Stomach smooth muscle (tissue), 2 donors: ENCODE measurements around the gene LSP1.

Source experiments
- H3K27ac ChIP-seq: one replicate; pipeline ENCODE4 v1.7.0; 2013; ENCODE audit warnings: mild to moderate bottlenecking, low read length, inconsistent platforms
- H3K27me3 ChIP-seq, 2 donors: one replicate each; pipeline ENCODE4 v1.7.0; 2013; ENCODE audit warnings: low read length in 2 of 2; ENCODE audit not compliant: insufficient read depth in 2 of 2, control insufficient read depth in 1 of 2
- H3K36me3 ChIP-seq, 2 donors: one replicate each; pipeline ENCODE4 v1.7.0; 2013; ENCODE audit warnings: low read length in 2 of 2; ENCODE audit not compliant: control insufficient read depth in 2 of 2, insufficient read depth in 2 of 2
- H3K4me1 ChIP-seq: one replicate; pipeline ENCODE4 v1.7.0; 2013; ENCODE audit warnings: low read length; ENCODE audit not compliant: control insufficient read depth, insufficient read depth
- H3K4me3 ChIP-seq, 2 donors: one replicate each; pipeline ENCODE4 v1.7.0; 2013; ENCODE audit warnings: low read length in 2 of 2
- H3K9ac ChIP-seq, 2 donors: one replicate each; pipeline ENCODE4 v1.7.0; 2013; ENCODE audit warnings: low read length in 2 of 2, mild to moderate bottlenecking in 1 of 2
- H3K9me3 ChIP-seq, 2 donors: one replicate each; pipeline ENCODE4 v1.7.0; 2013; ENCODE audit warnings: low read length in 2 of 2; ENCODE audit not compliant: control insufficient read depth in 2 of 2
- donor health status: healthy.
- donor health status: Pancreatic carcinoma.

Gene LSP1

DNA sequence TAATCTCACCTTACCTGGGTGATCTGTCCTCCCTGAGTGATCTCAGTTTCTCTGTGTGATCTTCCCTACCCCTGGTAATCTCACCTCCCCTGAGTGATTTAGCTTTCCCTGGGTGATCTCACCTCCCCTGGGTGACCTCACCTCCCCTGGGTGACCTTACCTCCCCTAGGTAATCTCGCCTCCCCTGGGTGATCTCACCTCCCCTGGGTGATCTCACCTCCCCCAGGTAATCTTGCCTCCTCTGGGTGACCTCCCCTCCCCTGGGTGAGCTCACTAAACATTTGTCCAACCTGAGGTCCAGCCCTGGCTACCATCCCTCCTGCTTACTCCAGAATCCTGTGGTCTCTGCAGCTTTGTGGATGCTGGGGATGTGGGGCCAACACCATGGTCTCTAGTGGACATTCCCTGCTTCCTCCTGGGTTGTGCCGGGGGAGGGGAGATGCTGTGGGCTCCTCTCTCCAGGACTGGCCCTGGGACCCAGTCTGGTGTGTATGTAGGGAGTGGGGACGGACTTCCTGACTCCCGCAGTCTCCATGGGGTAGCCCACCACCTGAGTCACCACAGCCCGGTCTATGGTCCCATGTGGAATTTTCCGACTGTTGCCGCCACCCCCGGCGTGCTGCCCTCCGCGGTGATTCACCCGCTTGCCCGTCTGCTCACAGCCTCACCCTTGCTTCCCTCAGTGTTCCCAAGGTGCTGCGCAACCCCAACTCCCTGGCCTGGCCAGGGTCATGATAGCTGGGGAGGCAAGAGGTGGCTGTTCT is 9.9 kb downstream of the LSP1 start:
- peaks cover 40% of the 10 kb centered on the region for H3K4me1 ChIP-seq
- no peaks in the 10 kb centered on the region for H3K36me3 ChIP-seq
- peak overlapping the region in 1 of 2 donors; percentile 71 for H3K4me3 ChIP-seq
- H3K27ac ChIP-seq, result peak overlapping the region; percentile 83
- H3K27me3 ChIP-seq, result no peaks in the 10 kb centered on the region
- H3K9ac ChIP-seq, result no peak overlapping the region
- H3K9me3 ChIP-seq, result no peaks in the 10 kb centered on the region

DNA sequence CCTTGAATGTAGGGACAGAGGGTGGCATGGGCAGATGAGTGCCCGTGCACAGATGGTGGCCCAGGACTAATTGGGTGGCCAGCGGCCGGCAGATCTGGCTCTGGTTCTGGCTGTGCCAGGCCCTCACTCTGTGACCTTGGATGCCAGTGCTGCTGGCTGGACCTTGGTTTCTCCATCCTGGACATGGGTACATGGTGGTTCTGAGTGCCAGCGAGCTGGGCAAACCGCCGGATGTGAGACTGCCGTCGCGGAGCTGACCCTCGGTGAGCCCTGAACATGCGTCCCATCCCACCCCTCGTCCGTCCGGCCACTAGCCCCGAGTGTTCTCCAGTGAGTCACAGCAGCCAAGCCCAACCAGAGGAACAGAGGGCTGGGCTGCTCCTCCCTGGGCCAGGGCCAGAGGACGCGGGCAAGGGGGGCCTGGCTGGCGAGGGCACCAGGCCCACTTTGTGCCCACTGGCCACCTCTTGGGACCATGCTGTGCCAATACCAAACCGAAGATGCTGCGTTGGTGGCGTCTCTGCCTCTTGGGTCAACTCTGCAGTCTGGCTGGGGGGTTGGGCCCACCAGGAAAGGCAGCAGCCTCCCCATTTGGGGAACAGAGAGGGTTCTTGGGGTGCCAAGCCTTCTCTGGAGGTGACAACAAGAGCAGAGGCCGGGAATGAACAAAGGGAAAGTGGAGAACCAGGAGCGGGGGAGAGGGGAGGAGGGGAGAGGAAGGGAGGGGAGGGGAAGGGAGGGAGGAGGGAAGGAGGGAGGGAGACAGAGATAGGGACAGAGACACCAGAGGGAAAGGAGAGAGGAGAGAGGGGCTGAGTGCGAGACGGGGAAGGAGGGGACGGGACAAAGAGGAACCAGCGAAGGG is 10.7 kb downstream of the LSP1 start:
- H3K27me3 ChIP-seq, result no peaks in the 10 kb centered on the region
- H3K4me1 ChIP-seq, result peaks cover 42% of the 10 kb centered on the region
- H3K9me3 ChIP-seq, result no peaks in the 10 kb centered on the region
- peak overlapping the region; percentile 62 to 71 for H3K4me3 ChIP-seq
- peak overlapping the region; percentile 58 to 83 for H3K9ac ChIP-seq
- no peaks in the 10 kb centered on the region for H3K36me3 ChIP-seq
- H3K27ac ChIP-seq, result peak overlapping the region; percentile 83

DNA sequence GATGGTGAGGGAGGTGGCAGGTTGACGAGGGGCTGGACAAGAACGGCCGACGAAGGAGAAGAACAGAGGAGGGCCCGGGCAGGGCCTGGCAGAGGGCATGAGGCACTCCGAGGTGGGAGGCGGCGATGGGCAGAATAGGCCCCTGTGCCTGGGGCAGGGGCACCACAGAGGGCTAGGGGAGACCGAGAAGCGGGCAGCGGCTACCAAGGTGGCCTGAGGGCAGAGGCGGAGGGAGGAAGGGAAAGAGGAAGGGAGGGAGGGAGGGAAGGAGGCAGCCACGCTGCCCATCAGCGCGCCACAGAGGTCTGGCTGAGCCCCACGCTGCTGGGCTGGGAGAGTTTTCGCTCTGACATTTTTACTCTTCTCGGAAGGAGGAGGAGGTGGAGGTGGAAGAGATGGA is 11.3 kb downstream of the LSP1 start:
- peaks cover 42% of the 10 kb centered on the region for H3K4me1 ChIP-seq
- H3K27ac ChIP-seq, result peak overlapping the region; percentile 83
- no peaks in the 10 kb centered on the region for H3K27me3 ChIP-seq
- H3K4me3 ChIP-seq, result peak overlapping the region; percentile 62 to 71
- H3K36me3 ChIP-seq, result no peaks in the 10 kb centered on the region
- peak overlapping the region; percentile 62 to 83 for H3K9ac ChIP-seq
- H3K9me3 ChIP-seq, result no peaks in the 10 kb centered on the region

DNA sequence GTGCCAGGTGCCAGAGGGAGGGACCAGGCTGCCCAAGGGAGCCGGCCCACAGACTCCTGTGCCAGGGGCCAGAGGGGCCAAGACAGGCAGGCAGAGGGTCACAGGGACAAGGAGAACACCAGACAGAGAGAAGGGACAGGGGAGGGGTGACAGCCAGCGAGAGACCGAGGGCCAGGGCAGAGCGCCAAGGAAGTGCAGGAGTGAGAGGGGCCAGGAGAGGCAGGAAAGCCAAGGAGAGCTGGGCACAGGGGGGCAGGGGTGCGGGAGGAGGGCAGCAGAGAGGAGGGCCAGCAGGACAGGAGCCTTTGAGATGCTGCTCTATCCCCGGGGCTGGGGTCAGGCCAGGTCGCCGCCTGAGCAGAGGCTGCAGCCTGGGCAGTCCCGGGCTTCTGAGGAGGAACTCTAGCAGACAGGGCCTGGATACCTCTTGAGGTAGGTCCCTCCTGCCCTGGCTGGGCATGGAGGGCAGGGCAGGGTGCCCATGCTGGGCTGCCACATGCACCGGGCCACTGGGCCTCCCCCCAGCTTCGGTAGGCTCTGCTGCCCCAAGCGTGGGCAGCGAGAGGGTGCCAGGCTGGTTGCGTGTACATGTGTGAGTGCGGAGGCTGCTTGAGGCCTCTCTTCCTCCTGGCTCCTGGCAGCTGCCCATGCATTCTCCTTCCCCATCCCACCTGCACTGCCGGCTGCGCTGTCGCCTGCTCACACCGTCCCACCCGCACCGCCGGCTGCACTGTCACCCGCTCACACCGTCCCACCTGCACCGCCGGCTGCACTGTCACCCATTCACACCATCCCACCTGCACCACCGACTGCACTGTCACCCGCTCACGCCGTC is 12.2 kb downstream of the LSP1 start:
- H3K4me3 ChIP-seq, result peak overlapping the region; percentile 51 to 71
- peak overlapping the region; percentile 62 to 83 for H3K9ac ChIP-seq
- no peaks in the 10 kb centered on the region for H3K36me3 ChIP-seq
- H3K27me3 ChIP-seq, result peaks cover 0 to 5% of the 10 kb centered on the region in 2 donors
- H3K27ac ChIP-seq, result peak overlapping the region; percentile 83
- peaks cover 42% of the 10 kb centered on the region for H3K4me1 ChIP-seq
- no peaks in the 10 kb centered on the region for H3K9me3 ChIP-seq

- H3K9me3 ChIP-seq, result no peaks in the 10 kb centered on the region
- no peak overlapping the region for H3K27ac ChIP-seq
- no peaks in the 10 kb centered on the region for H3K36me3 ChIP-seq
- peak overlapping the region in 1 of 2 donors; percentile 21 for H3K9ac ChIP-seq
- H3K27me3 ChIP-seq, result peaks cover 8 to 12% of the 10 kb centered on the region in 2 donors
- H3K4me1 ChIP-seq, result peaks cover 52% of the 10 kb centered on the region
- H3K4me3 ChIP-seq, result peak overlapping the region in 1 of 2 donors; percentile 71
These were observed 13.3 kb downstream of the LSP1 start for GRCh38 chr11:1866226-1866625.

DNA sequence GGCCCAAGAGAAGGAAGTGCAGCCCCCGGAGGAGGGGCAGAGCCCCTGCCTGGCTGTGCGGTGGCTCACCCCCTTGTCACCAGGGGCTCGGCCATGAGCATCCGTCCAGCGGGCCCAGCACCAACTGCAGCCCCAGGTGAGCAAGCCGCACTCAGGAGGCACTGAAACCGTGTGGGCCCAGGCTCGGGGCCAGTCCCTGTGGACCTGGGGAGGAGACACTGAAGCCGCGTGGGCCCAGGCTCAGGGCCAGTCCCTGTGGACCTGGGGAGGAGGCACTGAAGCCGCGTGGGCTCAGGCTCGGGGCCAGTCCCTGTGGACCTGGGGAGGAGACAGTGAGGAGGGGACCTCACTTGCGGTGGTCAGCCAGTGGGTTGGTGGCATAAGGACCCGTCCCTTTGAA is 13.9 kb downstream of the LSP1 start:
- H3K27ac ChIP-seq, result no peak overlapping the region
- H3K4me1 ChIP-seq, result peaks cover 52% of the 10 kb centered on the region
- no peak overlapping the region for H3K9ac ChIP-seq
- peaks cover 13 to 14% of the 10 kb centered on the region in 2 donors for H3K27me3 ChIP-seq
- H3K9me3 ChIP-seq, result no peaks in the 10 kb centered on the region
- no peaks in the 10 kb centered on the region for H3K36me3 ChIP-seq
- H3K4me3 ChIP-seq, result peak overlapping the region in 1 of 2 donors; percentile 35

DNA sequence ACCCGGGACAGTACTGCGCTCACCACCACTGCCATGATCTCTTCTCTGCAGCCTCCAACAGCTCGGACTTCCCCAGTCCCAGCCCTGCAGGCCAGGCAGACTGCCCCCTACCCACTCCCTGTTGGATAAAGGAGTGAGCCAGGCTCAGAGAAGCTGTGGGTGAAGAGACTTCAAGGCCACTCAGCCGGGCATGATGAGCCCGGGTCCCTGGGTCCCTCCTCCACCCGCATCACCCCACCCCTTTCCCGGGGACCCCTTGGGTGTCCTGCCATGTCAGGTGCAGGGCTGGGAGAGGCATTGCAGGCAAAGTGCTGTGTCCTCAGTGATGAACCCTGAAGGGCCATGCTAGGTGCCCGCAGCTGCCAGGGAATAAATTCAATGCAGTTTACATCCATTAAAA is 14.5 kb downstream of the LSP1 start:
- Histone ChIP-seq H3K4me1 (peaks cover 52% of the 10 kb centered on the region), H3K4me3 (no peak overlapping the region), H3K27me3 (peaks cover 13 to 14% of the 10 kb centered on the region in 2 donors)

DNA sequence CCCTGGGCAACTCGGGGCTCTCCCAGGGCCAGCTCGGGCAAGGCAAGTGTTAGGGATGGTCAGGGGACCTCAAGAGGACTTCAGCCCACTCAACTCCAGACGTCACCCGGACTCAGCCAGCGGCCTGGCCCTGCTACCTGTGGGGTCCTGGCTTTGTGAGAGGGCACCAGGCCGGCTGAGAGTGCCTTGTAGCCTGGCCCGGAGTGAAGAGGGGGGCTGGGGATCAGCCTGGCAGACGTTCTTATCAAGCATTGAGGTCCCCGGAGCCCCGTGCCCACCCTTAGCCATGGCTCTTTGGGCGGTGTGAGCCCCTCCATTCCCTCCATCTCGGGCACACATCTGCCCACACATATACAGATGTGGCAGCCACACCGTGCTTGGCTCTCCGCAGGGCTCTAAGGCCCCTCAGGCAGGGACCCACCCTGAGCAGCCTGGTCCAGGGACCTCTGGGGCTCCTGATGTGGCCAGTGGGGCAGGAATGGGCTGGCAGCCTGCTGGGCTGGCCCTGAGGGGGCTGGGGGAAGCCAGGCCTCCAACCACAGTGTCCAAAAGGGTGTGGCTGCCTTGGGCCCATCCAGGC is 15.3 kb downstream of the LSP1 start:
- Histone ChIP-seq H3K27ac (no peak overlapping the region), H3K4me3 (peak overlapping the region in 1 of 2 donors; percentile 67), H3K9ac (no peak overlapping the region), H3K36me3 (no peaks in the 10 kb centered on the region), H3K4me1 (peaks cover 50% of the 10 kb centered on the region), H3K9me3 (no peaks in the 10 kb centered on the region), H3K27me3 (peaks cover 13 to 14% of the 10 kb centered on the region in 2 donors)

More for the DNA sequence above, 14.5 kb downstream of the LSP1 start:
- no peaks in the 10 kb centered on the region for H3K9me3 ChIP-seq
- H3K9ac ChIP-seq, result no peak overlapping the region
- H3K27ac ChIP-seq, result no peak overlapping the region
- no peaks in the 10 kb centered on the region for H3K36me3 ChIP-seq

GRCh38 chr11:1868636-1869291 is 15.9 kb downstream of the LSP1 start:
- Histone ChIP-seq H3K27ac (peak overlapping the region; percentile 46), H3K4me3 (peak overlapping the region in 1 of 2 donors; percentile 67), H3K9me3 (no peaks in the 10 kb centered on the region), H3K27me3 (peaks cover 13 to 14% of the 10 kb centered on the region in 2 donors), H3K36me3 (no peaks in the 10 kb centered on the region), H3K9ac (no peak overlapping the region), H3K4me1 (peaks cover 44% of the 10 kb centered on the region)
